Skeletal muscle tissue (tissue), 4 donors: Measurements from ENCODE around the gene VPS45. TPM values are rescaled to one million over a fixed set of nuclear protein-coding genes. Genes with fewer than 3 reads are reported as not detected.

Experiments
- H3K27ac ChIP-seq: one replicate; pipeline ENCODE4 v1.7.0; 2013; ENCODE audit warnings: mild to moderate bottlenecking, low read depth, low read length, inconsistent platforms
- H3K27me3 ChIP-seq, 3 donors: one replicate each; pipeline ENCODE4 v1.7.0; 2013; ENCODE audit warnings: low read length in 3 of 3; ENCODE audit not compliant: control insufficient read depth in 3 of 3, insufficient read depth in 3 of 3
- H3K36me3 ChIP-seq, 3 donors: one replicate each; pipeline ENCODE4 v1.7.0; 2013; ENCODE audit warnings: low read length in 3 of 3; ENCODE audit not compliant: control insufficient read depth in 3 of 3, insufficient read depth in 3 of 3
- H3K4me1 ChIP-seq, 3 donors: one replicate each; pipeline ENCODE4 v1.7.0; 2013; ENCODE audit warnings: low read length in 3 of 3, mild to moderate bottlenecking in 3 of 3; ENCODE audit not compliant: control insufficient read depth in 3 of 3, insufficient read depth in 3 of 3
- H3K4me3 ChIP-seq, 3 donors: one replicate each; pipeline ENCODE4 v1.7.0; 2013; ENCODE audit warnings: low read length in 3 of 3
- H3K9ac ChIP-seq, 3 donors: one replicate each; pipeline ENCODE4 v1.7.0; 2013; ENCODE audit warnings: low read length in 3 of 3, mild to moderate bottlenecking in 3 of 3, moderate library complexity in 2 of 3, low read depth in 1 of 3
- H3K9me3 ChIP-seq, 3 donors: one replicate each; pipeline ENCODE4 v1.7.0; 2013; ENCODE audit warnings: low read length in 3 of 3; ENCODE audit not compliant: control insufficient read depth in 3 of 3
- total RNA-seq: library from RNA; depleted of rRNA; stranded (reverse); fragments of >200 nt; gene quantifications from one replicate; pipeline ENCODE4 v1.2.3, GENCODE V29; 2014
- donor health status: Osteomylitis.

The VPS45 gene
- total RNA-seq, 1 donor from 2014 or later: 41.2 TPM

GRCh38 chr1:150085406-150085805 is 17.8 kb downstream of the VPS45 start:
- no peaks in the 10 kb centered on the region for H3K9me3 ChIP-seq
- H3K27ac ChIP-seq: no peak overlapping the region
- no peak overlapping the region for H3K4me3 ChIP-seq
- no peak overlapping the region for H3K9ac ChIP-seq
- H3K27me3 ChIP-seq: no peaks in the 10 kb centered on the region
- peaks cover 0 to 6% (median 0%) of the 10 kb centered on the region in 3 donors for H3K4me1 ChIP-seq
- peaks cover 13 to 39% (median 31%) of the 10 kb centered on the region in 3 donors for H3K36me3 ChIP-seq

- peaks cover 16 to 32% (median 28%) of the 10 kb centered on the region in 3 donors for H3K36me3 ChIP-seq
- no peaks in the 10 kb centered on the region for H3K9me3 ChIP-seq
- H3K27me3 ChIP-seq: no peaks in the 10 kb centered on the region
- no peak overlapping the region for H3K9ac ChIP-seq
- H3K27ac ChIP-seq: no peak overlapping the region
- no peak overlapping the region for H3K4me3 ChIP-seq
- H3K4me1 ChIP-seq: no peaks in the 10 kb centered on the region
These were observed 19.8 kb downstream of the VPS45 start for GRCh38 chr1:150087415-150087814.

- Histone ChIP-seq H3K4me3 (no peak overlapping the region), H3K27ac (no peak overlapping the region), H3K9me3 (no peaks in the 10 kb centered on the region), H3K9ac (no peak overlapping the region), H3K4me1 (peaks cover 5 to 11% (median 6%) of the 10 kb centered on the region in 3 donors), H3K27me3 (no peaks in the 10 kb centered on the region), H3K36me3 (peaks cover 7 to 19% (median 7%) of the 10 kb centered on the region in 3 donors)
These were observed 22.4 kb downstream of the VPS45 start for GRCh38 chr1:150089846-150090520.

- H3K4me3 ChIP-seq: no peak overlapping the region
- no peaks in the 10 kb centered on the region for H3K9me3 ChIP-seq
- H3K4me1 ChIP-seq: peaks cover 5 to 11% (median 6%) of the 10 kb centered on the region in 3 donors
- H3K27ac ChIP-seq: no peak overlapping the region
- no peak overlapping the region for H3K9ac ChIP-seq
- peaks cover 9 to 25% (median 15%) of the 10 kb centered on the region in 3 donors for H3K36me3 ChIP-seq
- H3K27me3 ChIP-seq: no peaks in the 10 kb centered on the region
These were observed 24.7 kb downstream of the VPS45 start for GRCh38 chr1:150092180-150092791.

- Histone ChIP-seq H3K36me3 (peaks cover 4 to 20% (median 13%) of the 10 kb centered on the region in 3 donors), H3K9ac (peak overlapping the region in 1 of 3 donors; percentile 54), H3K4me1 (peaks cover 5 to 11% (median 6%) of the 10 kb centered on the region in 3 donors), H3K4me3 (no peak overlapping the region), H3K27me3 (no peaks in the 10 kb centered on the region), H3K9me3 (no peaks in the 10 kb centered on the region), H3K27ac (peak overlapping the region; percentile 65)
These were observed 26.2 kb downstream of the VPS45 start for GRCh38 chr1:150093805-150094204.

- Histone ChIP-seq H3K4me3 (no peak overlapping the region), H3K36me3 (peaks cover 4 to 23% (median 13%) of the 10 kb centered on the region in 3 donors), H3K4me1 (peaks cover 5 to 11% (median 6%) of the 10 kb centered on the region in 3 donors), H3K9ac (no peak overlapping the region), H3K27ac (no peak overlapping the region), H3K27me3 (no peaks in the 10 kb centered on the region), H3K9me3 (no peaks in the 10 kb centered on the region)
These were observed 27.2 kb downstream of the VPS45 start for GRCh38 chr1:150094734-150095265.

GRCh38 chr1:150102986-150103385 is 35.4 kb downstream of the VPS45 start:
- Histone ChIP-seq H3K9ac (no peak overlapping the region), H3K27ac (no peak overlapping the region), H3K9me3 (no peaks in the 10 kb centered on the region), H3K27me3 (no peaks in the 10 kb centered on the region), H3K36me3 (peaks cover 0 to 12% (median 1%) of the 10 kb centered on the region in 3 donors), H3K4me3 (no peak overlapping the region), H3K4me1 (no peaks in the 10 kb centered on the region)

- Histone ChIP-seq H3K27ac (no peak overlapping the region), H3K27me3 (no peaks in the 10 kb centered on the region), H3K36me3 (peaks cover 0 to 4% (median 0%) of the 10 kb centered on the region in 3 donors), H3K9me3 (no peaks in the 10 kb centered on the region), H3K4me3 (no peak overlapping the region), H3K4me1 (no peaks in the 10 kb centered on the region), H3K9ac (no peak overlapping the region)
These were observed 38.8 kb downstream of the VPS45 start for GRCh38 chr1:150106341-150106740.

GRCh38 chr1:150109586-150109985 is 42.0 kb downstream of the VPS45 start:
- Histone ChIP-seq H3K36me3 (peaks cover 0 to 8% (median 5%) of the 10 kb centered on the region in 3 donors), H3K9ac (no peak overlapping the region), H3K27me3 (no peaks in the 10 kb centered on the region), H3K4me1 (no peaks in the 10 kb centered on the region), H3K9me3 (no peaks in the 10 kb centered on the region), H3K4me3 (no peak overlapping the region), H3K27ac (peak overlapping the region; percentile 23)

- Histone ChIP-seq H3K36me3 (peaks cover 0 to 8% (median 2%) of the 10 kb centered on the region in 3 donors), H3K4me1 (no peaks in the 10 kb centered on the region), H3K9ac (no peak overlapping the region), H3K9me3 (peaks cover 0 to 3% (median 0%) of the 10 kb centered on the region in 3 donors), H3K27me3 (no peaks in the 10 kb centered on the region), H3K4me3 (no peak overlapping the region), H3K27ac (peak overlapping the region; percentile 23)
These were observed 42.5 kb downstream of the VPS45 start for GRCh38 chr1:150110116-150110515.
